CD4-positive, alpha-beta T cell treated with Interleukin-15 for 1 hour (primary cell): ENCODE measurements around the gene PCDHA13.
"Not testable (repeated sequence)": the region's sequence is repeated elsewhere in the genome, so short reads cannot be mapped to it uniquely, and the experiment has no call there.

Source experiments
- DNase-seq: peaks from one replicate; pipeline ENCODE4 v3.0.0-alpha.2; 2020

PCDHA13 gene

DNA sequence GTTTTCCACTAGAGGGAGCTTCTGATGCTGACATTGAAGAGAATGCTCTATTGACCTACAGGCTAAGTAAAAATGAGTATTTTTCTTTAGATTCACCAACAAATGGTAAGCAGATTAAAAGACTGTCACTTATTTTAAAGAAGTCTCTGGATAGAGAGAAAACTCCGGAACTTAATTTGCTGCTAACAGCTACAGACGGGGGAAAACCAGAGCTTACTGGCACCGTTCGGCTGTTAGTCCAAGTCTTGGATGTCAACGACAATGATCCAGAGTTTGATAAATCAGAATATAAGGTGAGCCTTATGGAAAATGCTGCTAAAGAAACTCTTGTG lies 12.4 kb upstream of the PCDHA13 start:
- DNase-seq = no peak

DNA sequence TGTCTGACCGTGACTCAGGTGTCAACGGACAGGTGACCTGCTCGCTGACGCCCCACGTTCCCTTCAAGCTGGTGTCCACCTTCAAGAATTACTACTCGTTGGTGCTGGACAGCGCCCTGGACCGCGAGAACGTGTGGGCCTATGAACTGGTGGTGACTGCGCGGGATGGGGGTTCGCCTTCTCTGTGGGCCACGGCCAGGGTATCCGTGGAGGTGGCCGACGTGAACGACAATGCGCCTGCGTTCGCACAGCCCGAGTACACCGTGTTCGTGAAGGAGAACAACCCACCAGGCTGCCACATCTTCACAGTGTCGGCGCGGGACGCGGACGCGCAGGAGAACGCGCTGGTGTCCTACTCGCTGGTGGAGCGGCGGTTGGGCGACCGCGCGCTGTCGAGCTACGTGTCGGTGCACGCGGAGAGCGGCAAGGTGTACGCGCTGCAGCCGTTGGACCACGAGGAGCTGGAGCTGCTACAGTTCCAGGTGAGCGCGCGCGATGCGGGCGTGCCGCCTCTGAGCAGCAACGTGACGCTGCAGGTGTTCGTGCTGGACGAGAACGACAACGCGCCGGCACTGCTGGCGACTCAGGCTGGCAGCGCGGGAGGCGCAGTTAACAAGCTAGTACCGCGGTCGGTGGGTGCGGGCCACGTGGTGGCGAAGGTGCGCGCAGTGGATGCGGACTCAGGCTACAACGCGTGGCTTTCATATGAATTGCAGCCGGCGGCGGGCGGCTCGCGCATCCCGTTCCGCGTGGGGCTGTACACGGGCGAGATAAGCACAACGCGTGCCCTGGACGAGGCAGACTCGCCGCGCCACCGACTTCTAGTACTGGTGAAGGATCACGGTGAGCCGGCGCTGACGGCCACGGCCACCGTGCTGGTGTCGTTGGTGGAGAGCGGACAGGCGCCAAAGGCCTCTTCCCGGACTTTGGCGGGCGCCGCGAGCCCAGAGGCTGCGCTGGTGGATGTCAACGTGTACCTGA lies 11.4 kb upstream of the PCDHA13 start:
- no peak for DNase-seq

DNA sequence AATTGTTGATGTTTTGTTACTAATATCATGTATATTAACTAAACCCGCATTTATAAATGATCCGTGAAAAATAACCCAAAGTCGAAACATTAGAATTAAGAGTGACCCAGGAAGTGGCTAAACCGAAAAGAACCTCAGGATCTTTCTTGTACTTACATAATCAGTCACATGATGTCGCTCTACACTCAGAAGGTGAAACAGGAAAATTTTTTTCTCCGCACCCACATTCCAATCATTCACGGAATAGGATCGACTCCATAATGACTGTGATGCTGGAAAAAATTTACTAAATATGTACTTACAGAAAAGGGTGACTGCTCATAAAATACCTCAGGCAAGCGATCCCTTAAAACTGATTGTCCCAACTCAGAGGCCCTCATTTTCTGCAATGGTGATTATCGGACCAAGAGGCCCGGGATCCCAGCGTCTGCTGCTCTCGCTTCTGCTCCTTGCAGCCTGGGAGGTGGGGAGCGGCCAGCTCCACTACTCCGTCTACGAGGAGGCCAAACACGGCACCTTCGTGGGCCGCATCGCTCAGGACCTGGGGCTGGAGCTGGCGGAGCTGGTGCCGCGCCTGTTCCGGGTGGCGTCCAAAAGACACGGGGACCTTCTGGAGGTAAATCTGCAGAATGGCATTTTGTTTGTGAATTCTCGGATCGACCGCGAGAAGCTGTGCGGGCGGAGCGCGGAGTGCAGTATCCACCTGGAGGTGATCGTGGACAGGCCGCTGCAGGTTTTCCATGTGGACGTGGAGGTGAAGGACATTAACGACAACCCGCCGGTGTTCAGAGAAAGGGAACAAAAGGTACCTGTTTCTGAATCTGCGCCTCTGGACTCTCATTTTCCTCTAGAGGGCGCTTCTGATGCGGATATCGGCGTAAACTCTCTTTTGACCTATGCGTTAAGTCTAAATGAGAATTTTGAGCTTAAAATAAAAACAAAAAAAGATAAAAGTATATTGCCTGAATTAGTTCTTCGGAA lies 6.5 kb upstream of the PCDHA13 start, which contains the start of gene PCDHA12:
PCDHA12 (plus strand) TSS at position 224 of the 981 bp plus-strand sequence; CDS start at position 389, 165 bp downstream.
- DNase-seq = no peak

DNA sequence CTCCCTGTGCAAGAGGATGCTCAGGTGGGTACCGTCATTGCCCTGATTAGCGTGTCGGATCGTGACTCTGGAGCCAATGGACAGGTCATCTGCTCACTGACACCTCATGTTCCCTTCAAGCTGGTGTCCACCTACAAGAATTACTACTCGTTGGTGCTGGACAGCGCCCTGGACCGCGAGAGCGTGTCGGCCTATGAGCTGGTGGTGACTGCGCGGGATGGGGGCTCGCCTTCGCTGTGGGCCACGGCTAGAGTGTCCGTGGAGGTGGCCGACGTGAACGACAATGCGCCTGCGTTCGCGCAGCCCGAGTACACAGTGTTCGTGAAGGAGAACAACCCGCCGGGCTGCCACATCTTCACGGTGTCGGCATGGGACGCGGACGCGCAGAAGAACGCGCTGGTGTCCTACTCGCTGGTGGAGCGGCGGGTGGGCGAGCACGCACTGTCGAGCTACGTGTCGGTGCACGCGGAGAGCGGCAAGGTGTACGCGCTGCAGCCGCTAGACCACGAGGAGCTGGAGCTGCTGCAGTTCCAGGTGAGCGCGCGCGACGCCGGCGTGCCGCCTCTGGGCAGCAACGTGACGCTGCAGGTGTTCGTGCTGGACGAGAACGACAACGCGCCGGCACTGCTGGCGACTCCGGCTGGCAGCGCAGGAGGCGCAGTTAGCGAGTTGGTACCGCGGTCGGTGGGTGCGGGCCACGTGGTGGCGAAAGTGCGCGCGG lies 5.2 kb upstream of the PCDHA13 start:
- not testable (repeated sequence) for DNase-seq

DNA sequence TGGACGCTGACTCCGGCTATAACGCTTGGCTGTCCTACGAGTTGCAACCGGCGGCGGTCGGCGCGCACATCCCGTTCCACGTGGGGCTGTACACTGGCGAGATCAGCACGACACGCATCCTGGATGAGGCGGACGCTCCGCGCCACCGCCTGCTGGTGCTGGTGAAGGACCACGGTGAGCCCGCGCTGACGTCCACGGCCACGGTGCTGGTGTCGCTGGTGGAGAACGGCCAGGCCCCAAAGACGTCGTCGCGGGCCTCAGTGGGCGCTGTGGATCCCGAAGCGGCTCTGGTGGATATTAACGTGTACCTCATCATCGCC lies 4.7 kb upstream of the PCDHA13 start:
- no peak for DNase-seq

DNA sequence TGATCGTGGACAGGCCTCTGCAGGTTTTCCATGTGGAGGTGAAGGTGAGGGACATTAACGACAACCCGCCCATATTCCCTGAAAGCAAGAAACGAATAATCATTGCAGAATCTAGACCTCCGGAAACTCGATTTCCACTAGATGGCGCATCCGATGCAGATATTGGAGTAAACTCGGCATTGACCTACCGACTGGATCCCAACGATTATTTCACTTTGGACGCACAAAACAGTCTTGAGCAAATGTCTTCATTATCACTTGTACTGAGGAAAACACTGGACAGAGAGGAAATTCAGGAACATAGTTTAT lies 621 bp downstream of the PCDHA13 start:
- DNase-seq = no peak

DNA sequence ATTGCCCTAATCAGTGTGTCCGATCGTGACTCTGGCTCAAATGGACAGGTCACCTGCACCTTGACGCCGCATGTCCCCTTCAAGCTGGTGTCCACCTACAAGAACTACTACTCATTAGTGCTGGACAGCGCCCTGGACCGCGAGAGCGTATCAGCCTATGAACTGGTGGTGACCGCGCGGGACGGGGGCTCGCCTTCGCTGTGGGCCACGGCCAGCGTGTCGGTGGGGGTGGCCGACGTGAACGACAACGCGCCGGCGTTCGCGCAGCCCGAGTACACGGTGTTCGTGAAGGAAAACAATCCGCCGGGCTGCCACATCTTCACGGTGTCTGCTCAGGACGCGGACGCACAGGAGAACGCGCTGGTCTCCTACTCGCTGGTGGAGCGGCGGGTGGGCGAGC lies 1.4 kb downstream of the PCDHA13 start:
- no peak for DNase-seq

DNA sequence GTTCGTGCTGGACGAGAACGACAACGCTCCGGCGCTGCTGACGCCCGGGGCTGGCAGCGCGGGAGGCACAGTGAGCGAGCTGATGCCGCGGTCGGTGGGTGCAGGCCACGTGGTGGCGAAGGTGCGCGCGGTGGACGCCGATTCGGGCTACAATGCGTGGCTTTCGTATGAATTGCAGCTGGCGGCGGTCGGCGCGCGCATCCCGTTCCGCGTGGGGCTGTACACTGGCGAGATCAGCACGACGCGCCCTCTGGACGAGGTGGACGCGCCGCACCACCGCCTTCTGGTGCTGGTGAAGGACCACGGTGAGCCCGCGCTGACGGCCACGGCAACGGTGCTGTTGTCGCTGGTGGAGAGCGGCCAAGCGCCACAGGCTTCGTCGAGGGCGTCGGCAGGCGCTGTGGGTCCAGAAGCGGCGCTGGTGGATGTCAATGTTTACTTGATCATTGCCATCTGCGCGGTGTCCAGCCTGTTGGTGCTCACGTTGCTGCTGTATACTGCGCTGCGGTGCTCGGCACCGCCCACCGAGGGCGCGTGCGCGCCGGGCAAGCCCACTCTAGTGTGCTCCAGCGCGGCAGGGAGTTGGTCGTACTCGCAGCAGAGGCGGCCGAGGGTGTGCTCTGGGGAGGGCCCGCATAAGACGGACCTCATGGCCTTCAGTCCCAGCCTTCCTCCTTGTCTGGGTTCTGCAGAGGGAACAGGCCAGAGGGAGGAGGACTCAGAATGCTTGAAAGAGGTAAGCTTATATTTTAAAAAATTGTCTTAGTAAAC lies 2.2 kb downstream of the PCDHA13 start:
- no peak for DNase-seq

DNA sequence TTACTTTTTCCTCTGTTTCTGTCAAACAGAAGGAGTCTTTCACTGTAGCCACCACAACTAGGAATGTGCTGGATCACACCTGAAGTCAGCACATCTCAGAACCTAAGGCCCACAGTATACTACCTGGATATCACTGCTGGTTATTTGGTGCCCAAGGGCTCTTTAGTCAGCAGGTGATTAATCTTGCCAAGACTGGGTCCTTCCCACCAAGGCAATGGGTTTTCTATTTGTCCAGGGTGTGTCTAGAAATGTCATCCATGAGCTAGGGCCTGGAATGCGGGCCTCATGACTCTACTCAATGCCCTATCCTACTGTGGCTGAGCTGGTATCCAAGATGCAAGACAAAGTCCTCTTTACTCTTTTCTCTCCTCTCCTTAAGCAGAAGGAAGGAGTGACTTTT lies 34.4 kb downstream of the PCDHA13 start:
- DNase-seq = no peak

DNA sequence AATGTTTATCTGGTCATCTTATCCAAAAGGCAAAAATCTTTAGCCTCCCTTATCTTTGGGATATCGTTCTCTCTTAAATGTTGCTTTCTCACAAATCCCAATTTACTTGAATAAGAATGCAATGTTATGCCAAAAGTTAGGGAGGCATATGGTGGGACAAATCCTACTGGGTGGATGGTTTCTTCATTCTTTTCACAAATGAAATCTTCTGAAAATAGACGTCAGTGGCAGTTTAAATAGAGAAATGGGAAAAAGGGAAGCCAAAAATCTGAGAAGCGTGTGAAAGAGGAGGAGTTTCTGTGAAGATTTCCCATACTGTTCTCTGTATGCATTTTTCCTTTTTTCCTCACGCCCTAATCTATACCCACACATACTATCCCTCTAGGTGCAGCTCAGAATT lies 41.7 kb downstream of the PCDHA13 start:
- no peak for DNase-seq

DNA sequence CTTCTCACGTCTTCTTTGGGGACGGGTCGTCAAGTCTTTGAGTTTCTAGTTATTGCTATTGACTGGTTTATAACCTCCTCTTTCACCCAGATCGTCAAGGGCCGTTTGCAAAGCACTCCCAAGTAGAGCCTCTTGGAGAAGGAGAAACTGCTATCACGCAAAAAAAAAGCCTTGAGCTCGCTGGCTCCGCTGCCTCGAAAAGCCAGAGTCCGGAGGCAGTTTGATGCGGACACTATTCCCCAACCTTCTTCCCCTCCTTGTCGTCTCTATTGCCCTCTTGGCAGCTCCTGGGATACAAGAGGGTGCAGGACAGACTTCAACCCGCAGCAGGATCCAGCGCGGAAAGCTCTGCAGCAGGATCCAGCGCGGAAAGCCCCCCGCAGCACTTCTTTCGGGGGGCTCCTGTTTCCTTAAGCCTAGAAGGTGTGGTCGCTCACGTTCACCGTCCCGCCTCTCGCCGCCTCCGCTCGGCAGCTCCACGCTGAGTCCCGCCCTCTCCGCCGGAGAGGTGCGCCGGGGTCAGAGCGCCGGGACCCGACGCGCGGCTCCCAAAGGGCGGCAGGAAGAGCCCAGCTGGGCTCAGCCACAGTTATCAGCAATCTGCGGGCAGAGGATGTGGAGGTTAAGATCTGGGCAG lies 44.0 kb downstream of the PCDHA13 start, which contains the start of gene PCDHAC1:
PCDHAC1 (plus strand) TSS at position 494 of the 637 bp plus-strand sequence. CDS start 594 bp downstream, outside the sequence.
- DNase-seq = no peak

DNA sequence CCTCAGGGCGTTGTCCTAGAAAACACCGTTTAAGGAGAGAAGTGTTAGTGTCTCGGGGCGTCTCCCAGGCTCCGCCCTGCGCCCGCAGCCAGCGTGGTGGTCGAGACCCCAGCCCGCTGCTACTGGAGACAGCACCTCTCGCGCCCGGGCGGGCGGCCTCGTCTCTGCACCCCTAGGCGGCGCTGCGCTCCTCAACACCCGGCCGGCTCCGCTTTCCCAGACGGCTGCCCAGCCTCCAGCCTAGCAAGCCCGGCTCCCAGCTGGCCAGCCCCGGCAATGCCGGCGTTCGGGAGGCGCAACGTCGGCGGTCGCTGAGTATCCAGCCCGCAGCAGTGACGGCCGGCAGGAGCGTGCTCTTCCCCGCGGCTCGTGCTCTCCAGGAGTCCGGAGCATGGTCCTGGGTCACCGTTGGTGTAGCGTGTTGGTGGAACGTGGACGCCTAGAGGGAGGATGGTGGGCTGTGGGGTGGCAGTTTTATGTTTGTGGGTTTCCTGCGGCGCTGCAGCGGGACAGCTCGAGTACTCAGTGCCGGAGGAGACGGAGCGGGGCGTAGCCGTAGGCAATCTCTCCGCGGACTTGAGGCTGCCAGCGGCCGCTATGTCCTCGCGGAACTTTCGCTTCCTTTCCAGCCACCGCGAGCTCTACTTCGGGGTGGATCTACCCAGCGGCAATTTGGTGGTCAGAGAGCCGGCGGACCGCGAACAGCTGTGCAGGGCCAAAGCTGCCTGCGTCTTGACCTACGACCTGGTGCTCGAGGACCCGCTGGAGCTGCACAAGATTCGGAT lies 44.7 kb downstream of the PCDHA13 start:
- DNase-seq = no peak

DNA sequence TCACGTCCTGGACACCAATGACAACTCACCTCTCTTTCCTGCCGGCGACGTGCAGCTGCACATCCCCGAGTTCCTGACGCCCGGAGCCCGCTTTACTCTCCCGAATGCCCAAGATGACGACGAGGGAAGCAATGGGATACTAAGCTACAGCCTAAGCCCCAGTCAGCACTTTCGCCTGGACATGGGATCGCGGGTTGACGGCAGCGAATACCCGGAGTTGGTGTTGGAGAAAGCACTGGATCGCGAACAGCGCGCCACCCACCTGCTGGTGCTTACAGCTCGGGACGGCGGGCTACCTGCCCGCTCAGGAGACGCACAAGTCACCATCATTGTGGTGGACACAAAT lies 45.3 kb downstream of the PCDHA13 start:
- no peak for DNase-seq
